GM19468 (cell line): ENCODE measurements around the gene PTGFR.

Source experiments
- ATAC-seq: cut with Tn5 transposase; IDR thresholded peaks from one replicate; pipeline ENCODE4 v1.9.1; 2021; ENCODE audit warnings: mild to moderate bottlenecking, moderate library complexity, moderate number of reproducible peaks; ENCODE audit not compliant: unreplicated experiment; ENCODE audit errors: extremely low read depth

PTGFR gene

DNA sequence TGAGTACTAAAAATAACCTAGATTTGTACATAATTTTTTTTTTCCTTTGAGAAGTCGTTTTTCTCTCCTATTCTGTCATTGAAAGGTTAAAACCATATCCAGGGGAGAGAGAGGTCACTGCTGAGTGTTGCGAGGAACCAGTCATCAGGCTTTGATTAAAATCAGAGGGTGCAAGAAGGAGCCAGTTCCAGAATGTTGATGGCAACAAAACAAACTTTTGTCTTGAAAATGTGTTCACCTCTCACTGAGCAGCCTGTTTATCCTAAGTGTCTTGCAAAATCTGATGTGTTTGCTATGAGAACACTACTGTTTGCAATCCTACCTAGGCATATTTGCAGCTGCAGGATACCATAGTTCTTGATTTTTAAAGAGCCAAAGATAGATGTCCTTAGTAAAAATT lies 25.9 kb downstream of the PTGFR start:
- no peak for ATAC-seq

DNA sequence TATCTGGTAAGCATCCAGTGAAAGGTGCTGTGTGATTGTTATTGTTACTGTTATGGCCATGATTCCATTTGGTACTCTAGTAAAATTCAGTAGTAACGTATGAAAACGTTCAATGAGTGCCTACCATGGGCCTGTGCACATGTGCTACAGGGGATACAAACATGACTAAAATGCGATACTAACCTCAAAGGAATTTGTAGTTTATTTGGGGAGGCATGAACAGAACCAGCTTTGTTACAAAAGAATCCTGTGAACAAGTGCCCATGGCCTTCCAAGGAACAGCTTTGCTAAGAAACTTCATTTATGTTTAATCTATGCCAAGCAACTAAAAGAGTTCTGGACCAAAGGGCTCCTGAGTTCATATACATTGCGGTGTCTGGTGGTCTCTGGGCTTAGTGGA lies 28.7 kb downstream of the PTGFR start:
- no peak for ATAC-seq

DNA sequence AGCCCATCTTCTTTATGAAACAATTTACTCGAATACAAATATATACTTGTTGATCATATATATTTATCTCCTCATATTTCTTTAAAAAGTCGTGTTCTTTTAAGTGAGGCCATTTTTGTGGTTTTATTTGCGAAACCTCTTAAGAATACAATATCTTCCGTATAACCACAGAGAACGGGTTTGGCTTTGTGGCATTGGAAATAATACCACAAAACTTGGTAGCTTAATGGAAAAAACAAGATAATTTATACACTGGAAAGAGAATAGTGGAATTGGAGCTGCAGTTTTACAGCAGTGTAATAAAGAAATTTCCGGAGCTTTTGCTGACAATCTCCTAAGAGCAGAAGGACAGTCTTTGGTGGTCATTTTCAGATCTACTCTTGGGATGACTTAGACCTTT lies 29.4 kb downstream of the PTGFR start:
- no peak for ATAC-seq

DNA sequence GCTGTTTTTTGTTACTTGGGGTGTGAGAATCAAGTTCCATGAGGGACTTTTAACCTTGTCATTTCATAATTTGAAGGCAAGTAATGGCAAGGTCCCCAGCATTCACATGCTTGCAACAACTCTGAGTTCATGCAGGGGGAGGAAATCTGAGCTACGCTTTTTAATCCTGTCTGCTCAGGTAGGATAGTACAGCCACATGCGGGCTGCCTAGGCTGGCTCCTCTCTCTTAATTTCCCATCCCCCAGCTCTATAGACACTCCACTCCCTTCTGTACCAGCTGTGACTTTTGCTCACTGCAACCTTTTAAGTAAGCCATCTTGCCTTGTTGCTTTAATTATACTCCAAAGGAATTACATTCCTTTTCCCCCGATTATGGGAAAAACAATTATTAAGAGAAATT lies 30.1 kb downstream of the PTGFR start:
- ATAC-seq = no peak

DNA sequence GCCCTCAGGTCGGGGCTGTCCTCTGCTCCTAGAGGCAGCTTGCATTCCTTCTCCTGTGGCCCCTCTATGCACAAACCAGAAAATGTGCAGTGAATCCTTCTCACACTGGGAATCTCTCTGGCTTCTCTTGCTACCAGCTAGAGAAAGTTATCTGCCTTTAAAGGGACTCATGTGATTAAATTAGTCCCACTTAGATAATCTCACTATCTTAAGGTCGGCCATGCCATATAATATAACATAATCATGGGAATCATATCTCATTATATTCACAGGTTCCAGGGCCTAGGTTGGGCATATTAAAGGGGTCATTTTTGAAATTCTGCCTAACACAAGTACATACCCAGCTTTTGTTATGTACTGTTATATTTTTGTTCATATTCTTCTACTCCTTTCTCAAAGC lies 31.4 kb downstream of the PTGFR start:
- no peak for ATAC-seq

DNA sequence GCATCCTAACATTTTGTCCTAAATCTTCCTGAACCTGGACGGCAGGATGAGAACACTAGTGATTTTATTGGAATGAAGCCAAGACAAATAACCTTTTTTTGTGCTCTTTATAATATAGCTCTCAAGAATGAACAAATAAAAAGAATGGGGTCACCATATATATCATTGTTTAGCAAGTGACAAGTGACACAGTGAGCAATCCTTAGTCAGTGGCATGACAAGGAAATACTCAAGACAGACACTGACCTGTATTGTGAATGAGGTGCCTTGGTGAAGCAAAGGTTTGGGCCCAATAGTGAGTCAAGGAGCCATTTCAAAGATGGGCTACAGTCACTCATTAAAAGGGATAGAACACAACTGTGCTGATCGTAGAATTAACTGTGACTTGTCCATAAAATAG lies 35.7 kb downstream of the PTGFR start:
- ATAC-seq = no peak

DNA sequence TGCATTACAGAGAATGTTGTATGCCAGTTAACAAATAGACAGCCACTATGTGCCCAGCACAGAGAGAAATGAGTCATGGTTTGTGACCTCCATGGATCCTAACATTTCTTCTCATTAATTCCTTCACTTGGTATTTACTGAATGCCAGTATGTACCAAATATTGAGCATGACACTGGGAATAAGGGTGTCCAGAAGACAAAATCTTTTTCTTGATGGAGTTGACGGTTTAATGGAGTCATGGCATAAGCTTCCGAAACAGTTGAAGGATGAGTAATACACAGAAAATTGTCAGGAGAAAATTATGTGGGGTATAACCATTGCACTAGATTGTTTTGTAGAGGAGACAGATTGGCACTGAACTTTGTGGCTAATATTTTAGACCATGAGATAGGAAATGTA lies 36.9 kb downstream of the PTGFR start:
- no peak for ATAC-seq

DNA sequence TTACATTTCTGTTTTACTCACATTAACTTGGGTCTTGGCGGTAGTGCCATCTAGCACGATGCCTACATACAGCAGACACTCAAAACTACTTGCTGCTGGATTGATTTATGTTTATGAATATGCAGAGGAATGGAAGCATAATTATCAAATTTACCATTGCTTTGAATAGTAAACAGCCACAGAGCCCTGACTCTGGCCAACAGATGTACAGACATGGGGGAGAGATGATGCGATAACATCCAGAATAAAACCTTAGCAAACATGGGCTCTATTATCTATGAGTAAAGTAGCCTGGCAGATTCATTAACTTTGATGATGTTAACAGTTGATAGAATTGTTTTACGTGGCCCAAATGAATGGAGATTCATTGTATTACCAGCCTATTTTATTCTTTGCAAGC lies 42.8 kb downstream of the PTGFR start:
- no peak for ATAC-seq

DNA sequence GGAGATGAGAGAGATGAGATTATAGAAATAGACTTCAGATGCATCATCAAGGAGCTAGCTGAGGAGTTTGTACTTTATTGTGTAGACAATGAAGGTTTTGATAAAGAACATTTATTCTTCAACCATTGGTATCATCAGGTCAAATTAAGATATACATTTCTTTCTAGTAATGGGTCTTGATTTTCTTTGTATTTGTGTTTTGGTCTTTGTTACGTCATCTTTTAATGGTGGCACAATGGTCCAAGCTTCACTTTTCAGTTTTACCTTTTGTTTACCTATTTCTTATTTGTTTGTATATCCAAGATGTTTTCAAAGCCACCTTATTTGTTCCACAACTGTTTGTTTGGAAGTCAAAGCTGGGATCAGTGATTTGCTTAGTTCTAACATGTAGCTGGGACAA lies 44.5 kb downstream of the PTGFR start:
- ATAC-seq = no peak

DNA sequence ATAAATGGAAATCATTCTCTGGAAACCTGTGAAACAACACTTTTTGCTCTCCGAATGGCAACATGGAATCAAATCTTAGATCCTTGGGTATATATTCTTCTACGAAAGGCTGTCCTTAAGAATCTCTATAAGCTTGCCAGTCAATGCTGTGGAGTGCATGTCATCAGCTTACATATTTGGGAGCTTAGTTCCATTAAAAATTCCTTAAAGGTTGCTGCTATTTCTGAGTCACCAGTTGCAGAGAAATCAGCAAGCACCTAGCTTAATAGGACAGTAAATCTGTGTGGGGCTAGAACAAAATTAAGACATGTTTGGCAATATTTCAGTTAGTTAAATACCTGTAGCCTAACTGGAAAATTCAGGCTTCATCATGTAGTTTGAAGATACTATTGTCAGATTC lies 45.7 kb downstream of the PTGFR start:
- no peak for ATAC-seq

DNA sequence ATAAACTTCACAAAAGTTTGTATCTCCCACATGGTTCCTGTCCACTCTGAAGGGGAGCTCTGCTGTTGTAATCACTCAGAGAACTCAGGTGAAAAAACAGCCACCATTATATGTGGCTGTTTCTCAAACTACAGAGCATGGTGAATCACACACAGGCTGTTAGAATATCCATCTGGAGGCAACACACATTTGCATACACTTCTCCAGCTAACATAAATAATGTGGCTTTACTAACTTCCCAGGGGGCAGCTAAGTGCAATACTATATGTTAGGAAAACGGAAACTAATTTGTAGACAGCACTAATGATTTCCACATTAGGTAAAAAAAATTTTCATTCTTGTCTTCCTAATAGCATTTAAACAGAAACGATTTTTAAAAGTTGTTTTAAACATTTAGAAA lies 49.3 kb downstream of the PTGFR start:
- no peak for ATAC-seq

DNA sequence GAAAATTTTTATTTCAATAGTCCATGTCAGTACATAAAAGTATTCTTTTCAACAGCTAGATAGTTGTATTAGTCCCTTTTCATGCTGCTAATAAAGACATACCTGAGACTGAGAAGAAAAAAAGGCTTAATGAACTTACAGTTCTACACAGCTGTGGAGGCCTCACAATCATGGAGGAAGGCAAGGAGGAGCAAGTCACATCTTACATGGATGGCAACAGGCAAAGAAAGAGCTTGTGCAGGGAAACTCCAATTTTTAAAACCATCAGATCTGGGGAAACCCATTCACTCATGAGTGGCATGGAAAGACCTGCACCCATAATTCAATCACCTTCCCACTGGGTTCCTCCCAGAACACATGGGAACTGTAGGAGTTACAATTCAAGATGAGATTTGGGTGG lies 50.7 kb downstream of the PTGFR start:
- ATAC-seq = no peak

DNA sequence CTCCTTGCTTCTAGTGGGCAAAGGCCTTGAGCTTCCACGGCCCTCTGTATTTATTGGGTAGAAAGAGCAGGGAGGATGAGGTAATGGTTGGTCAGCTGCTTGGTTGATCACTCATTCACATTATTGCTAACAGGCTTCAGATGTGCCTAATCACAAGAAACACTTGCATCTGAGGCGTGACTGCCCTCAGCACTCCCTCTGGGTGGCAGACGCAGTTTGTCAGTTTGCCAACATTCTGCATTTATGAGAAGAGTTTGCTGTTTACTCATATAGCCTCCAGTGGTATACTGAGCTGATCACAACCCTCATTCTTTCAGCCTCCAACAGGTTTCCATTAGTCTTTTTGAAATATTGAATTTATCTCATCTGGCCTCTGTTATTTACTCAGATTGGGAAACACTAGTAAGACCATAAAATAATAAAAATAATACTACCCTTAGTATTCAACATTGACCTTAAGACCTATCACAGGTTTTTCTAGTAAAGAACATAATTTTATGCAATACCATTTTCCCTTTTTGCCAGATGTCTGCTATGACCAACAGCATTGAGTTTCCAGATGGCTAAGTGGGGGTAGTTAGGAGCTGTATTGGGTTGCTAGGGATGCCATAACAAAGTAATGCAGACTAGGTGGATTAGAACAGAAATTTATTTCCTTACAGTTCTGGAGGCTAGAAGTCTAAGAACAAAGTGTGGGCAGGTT lies 53.3 kb downstream of the PTGFR start:
- ATAC-seq = no peak

DNA sequence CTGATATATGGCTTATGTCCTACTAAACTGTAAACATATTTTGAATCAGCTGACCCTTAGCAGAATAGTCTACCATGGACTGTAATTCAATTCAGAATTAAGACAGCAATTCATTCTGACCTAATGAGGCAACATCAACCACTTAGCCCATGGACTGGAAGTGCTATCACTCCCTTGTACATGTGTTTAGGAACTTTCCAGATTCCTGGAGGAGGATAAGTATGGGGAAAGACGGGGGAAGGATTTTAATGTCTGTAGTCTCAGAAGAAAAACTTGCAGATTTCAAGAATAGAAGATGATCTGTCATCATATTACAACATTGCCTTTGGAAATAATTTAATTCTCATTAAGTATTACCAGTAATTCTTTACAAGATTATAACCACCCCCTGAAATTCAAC lies 56.3 kb downstream of the PTGFR start:
- ATAC-seq = no peak

DNA sequence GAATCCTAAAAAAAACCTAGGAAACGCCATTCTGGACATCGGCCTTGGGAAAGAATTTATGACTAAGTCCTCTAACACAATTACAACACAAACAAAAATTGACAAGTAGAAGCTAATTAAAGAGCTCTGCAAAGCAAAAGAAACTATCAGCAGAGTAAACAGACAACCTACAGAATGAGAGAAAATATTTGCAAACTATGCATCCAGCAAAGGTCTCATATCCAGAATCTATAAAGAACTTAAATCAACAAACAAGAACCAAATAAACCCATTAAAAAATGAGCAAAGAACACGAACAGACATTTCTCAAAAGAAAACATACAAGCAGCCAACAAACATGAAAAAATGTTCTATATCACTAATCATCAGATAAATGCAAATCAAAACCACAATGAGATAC lies 58.6 kb downstream of the PTGFR start:
- no peak for ATAC-seq

DNA sequence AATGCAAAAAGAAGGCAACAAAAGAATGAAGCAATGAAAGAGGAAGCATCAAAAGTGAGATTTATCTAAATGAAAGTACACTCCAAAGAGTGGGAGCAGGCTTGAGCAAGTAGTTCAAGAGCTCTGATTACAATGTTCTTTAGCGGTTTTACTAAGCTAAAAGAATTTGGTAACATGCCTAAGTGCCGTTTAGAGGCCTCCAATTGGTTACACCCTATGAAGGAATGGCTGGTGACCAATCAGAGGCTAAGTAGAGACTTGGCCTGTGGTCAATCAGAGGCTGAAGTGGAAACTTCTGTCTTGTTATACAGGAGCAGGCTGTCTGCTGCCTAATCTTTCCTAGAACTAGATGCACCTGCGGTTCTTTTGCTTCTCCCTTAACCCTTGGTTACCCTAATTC lies 59.1 kb downstream of the PTGFR start:
- no peak for ATAC-seq

DNA sequence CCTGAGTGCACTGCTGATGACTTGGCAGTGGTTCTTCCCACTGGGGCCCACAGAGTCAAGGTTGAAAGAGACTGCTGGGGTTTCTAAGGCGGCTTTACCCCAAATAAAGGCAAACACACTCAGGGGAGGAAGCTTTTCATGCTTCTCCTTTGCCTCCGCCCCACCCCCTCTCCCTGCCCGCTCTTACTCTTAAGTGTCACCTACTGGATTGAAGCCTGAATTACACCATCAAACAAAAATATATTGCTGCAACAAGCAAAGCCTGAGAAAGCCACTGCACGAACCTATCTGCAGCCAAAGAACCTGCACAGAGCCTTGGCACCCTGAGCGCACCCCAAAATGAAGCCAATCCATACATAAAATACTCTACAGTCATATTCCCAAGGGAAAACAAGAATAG lies 63.1 kb downstream of the PTGFR start:
- ATAC-seq = no peak

DNA sequence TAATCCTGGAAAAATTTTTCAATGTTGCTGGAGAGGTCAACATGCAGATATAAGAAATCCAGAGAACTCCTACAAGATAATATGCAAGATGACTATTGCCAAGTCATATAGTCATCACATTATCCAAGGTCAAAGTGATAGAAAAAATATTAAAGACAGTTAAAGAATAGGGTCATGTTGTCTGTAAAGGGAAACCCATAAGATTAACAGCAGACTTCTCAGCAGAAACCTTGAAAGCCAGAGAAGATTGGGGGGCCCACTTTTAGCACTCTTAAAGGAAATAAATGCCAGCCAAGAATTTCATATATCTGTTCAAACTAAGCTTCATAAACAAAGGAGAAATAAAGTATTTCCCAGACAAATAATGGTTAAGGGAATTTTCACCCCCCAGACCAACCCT lies 64.1 kb downstream of the PTGFR start:
- no peak for ATAC-seq

DNA sequence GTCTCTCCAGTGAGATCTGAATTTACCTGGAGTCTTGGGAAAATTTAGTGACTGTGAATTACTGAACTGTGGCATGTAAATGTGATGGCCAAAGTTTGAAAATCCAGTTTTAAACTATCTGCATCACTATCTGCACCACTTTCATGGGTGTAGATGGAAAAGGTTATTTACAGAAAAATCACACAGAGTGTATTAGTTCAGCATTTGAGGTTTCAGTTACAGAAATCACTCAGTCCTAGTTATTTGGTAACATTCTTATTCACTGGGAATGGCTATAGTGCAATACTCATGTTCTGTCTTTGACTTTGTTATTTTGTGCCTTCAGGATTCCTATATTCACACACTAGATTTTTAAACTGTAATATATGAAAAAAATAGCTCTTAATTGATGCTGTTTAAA lies 68.9 kb downstream of the PTGFR start:
- no peak for ATAC-seq

DNA sequence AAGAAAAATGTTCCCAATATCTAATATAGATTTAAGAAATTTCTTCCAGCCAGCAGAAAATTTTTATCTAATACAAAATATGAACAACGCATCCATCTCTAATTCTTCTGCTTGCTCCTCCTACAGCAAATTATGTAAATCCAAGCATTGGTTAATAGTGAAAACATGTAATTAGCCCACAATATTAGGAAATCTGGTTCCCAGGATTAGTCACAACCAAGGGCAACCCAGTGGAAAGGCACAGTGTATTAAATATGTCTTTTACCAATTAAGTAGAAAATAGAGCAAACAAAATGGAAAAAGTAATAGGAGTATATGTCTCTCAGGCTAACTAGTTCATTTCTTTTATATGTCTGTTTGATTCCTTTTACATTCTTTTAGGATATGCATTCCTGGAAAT lies 70.0 kb downstream of the PTGFR start:
- ATAC-seq = no peak

DNA sequence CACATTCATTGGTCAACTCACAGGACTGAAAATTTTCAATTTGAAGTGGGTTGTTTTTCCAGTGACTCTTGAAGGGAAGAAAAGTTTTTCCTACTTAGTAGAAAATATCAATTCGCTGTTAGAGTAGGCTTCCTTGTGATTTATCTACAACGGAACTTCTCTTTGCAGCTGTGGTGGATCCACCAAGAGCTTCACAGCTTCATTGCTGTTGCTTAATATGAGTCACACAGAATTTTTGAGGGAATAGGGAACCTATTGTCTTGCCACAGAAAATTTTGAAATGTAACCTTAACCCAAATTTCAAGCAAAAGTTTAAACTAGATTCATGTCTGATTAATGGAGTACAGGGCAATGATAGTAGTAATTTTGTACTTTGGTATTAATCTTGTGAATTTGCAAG lies 71.1 kb downstream of the PTGFR start:
- no peak for ATAC-seq

DNA sequence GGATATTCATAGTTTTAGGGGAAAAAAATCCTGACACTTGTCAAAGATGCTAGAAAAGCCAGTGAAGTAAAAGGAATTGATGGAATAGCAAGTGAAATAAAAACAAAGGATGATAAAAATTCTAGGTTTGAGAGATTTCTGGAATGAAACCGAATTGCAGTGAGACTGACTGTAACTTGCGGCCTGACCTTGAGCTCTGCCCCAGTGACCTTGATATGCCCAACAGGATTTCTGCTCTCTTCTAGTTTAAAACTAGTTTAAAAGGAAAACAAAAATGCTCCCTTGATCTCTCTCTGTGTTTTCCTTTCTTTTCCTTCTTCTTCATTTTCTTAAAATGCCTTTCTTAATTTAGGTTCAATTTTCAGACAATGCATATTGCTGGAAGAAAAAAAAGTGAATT lies 74.6 kb downstream of the PTGFR start:
- ATAC-seq = no peak

DNA sequence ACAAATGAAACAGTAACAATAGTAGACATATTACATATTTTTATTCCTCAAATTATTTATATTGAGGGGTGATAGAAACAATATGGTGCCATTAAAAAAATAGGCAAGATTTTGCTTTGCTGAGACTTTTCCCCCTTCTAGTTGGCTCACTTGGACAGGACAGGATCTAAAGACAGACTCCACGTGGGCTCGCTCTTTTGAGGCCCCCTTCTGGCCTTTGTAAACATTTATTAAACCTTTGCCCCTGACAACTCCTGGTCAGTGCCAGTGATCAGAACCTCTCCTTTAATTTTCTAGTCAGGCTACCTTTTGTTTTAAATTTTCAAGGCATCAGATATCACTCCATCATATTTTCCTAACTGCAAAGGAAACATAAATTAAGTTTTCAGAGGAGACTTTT lies 79.8 kb downstream of the PTGFR start:
- ATAC-seq = no peak
